MM.1S (cell line): Measurements from ENCODE around the gene CDK5R2.

Experiments
- DNase-seq: peaks from one replicate; pipeline ENCODE4 v3.0.0-alpha.2; 2015
- H2AFZ ChIP-seq: fragments of 300-600 bp; sonication (generic); 2 replicates; pipeline ENCODE4 v1.6.0; 2016; ENCODE audit warnings: antibody characterized with exemption, low read length
- H3F3A ChIP-seq: fragments of 300-600 bp; sonication (generic); 2 replicates; pipeline ENCODE4 v1.6.1; 2016; ENCODE audit warnings: mild to moderate bottlenecking, antibody characterized with exemption, low read length, moderate library complexity, mixed read lengths; ENCODE audit not compliant: insufficient read depth
- H3K27ac ChIP-seq: fragments of 300-600 bp; sonication (generic); 2 replicates; pipeline ENCODE4 v1.5.1; 2016; ENCODE audit warnings: mild to moderate bottlenecking, low read length
- H3K27me3 ChIP-seq: fragments of 300-600 bp; sonication (generic); replicated peaks from 2 replicates; pipeline ENCODE4 v1.6.0; 2016; ENCODE audit warnings: low read length; ENCODE audit not compliant: insufficient read depth
- H3K36me3 ChIP-seq: fragments of 300-600 bp; sonication (generic); replicated peaks from 2 replicates; pipeline ENCODE4 v1.6.1; 2016; ENCODE audit warnings: mild to moderate bottlenecking, low read length, mixed read lengths; ENCODE audit not compliant: insufficient read depth
- H3K4me1 ChIP-seq: fragments of 300-600 bp; sonication (generic); 2 replicates; pipeline ENCODE4 v1.6.1; 2016; ENCODE audit warnings: low read length, mixed read lengths
- H3K4me2 ChIP-seq: fragments of 300-600 bp; sonication (generic); 2 replicates; pipeline ENCODE4 v1.6.0; 2016; ENCODE audit warnings: low read depth, low read length
- H3K4me3 ChIP-seq: fragments of 300-600 bp; sonication (generic); 2 replicates; pipeline ENCODE4 v1.5.1; 2016; ENCODE audit warnings: low read length, mixed read lengths
- H3K79me2 ChIP-seq: fragments of 300-600 bp; sonication (generic); 2 replicates; pipeline ENCODE4 v1.6.1; 2016; ENCODE audit warnings: mixed run types, low read length, mixed read lengths
- H3K9ac ChIP-seq: fragments of 300-600 bp; sonication (generic); 2 replicates; pipeline ENCODE4 v1.6.1; 2016; ENCODE audit warnings: low read length, mixed read lengths
- H3K9me2 ChIP-seq: fragments of 300-600 bp; sonication (generic); replicated peaks from 2 replicates; pipeline ENCODE4 v1.6.1; 2016; ENCODE audit warnings: mild to moderate bottlenecking, low read length, mixed read lengths; ENCODE audit not compliant: insufficient read depth
- H3K9me3 ChIP-seq: fragments of 300-600 bp; sonication (generic); replicated peaks from 2 replicates; pipeline ENCODE4 v1.6.1; 2016; ENCODE audit warnings: mild to moderate bottlenecking, low read length, mixed read lengths; ENCODE audit not compliant: insufficient read depth
- H4K20me1 ChIP-seq: fragments of 300-600 bp; sonication (generic); 2 replicates; pipeline ENCODE4 v1.6.1; 2016; ENCODE audit warnings: mild to moderate bottlenecking, low read length, moderate library complexity, mixed read lengths; ENCODE audit not compliant: insufficient read depth
- CTCF ChIP-seq: fragments of 300-600 bp; sonication (generic); IDR thresholded peaks from 2 replicates; pipeline ENCODE4 v1.5.1; 2016; ENCODE audit warnings: antibody characterized with exemption, low read length, mixed read lengths
- EZH2 ChIP-seq: fragments of 300-600 bp; sonication (generic); optimal IDR thresholded peaks from 2 replicates; pipeline ENCODE3; 2017; ENCODE audit warnings: low read depth, mild to moderate bottlenecking, antibody characterized with exemption, low read length, mixed read lengths
- EZH2phosphoT487 ChIP-seq: fragments of 300-600 bp; sonication (generic); IDR thresholded peaks from 2 replicates; pipeline ENCODE4 v1.6.1; 2018; ENCODE audit warnings: antibody characterized with exemption, low read length

CDK5R2 gene

GRCh38 chr2:218988164-218988563 is 28.7 kb downstream of the CDK5R2 start:
- Histone ChIP-seq H4K20me1 (no peaks in the 10 kb centered on the region), H3K4me1 (no peaks in the 10 kb centered on the region), H3K36me3 (no peaks in the 10 kb centered on the region), H3K4me3 (no peak overlapping the region), H2AFZ (no peak overlapping the region), H3K9ac (no peak overlapping the region), H3K9me3 (no peaks in the 10 kb centered on the region), H3K9me2 (no peaks in the 10 kb centered on the region), H3K79me2 (no peaks in the 10 kb centered on the region), H3K27me3 (peaks cover 98% of the 10 kb centered on the region), H3F3A (no peaks in the 10 kb centered on the region), H3K27ac (no peak overlapping the region), H3K4me2 (no peak overlapping the region)
- DNase-seq, result no peak
- no peak for TF ChIP-seq CTCF
- no peak for TF ChIP-seq EZH2
- TF ChIP-seq EZH2phosphoT487, result no peak

- TF ChIP-seq EZH2phosphoT487, result no peak
- no peak for TF ChIP-seq CTCF
- Histone ChIP-seq H3K36me3 (no peaks in the 10 kb centered on the region), H3K4me3 (no peak overlapping the region), H3K9me2 (no peaks in the 10 kb centered on the region), H3F3A (no peaks in the 10 kb centered on the region), H3K9ac (no peak overlapping the region), H4K20me1 (no peaks in the 10 kb centered on the region), H3K4me1 (0 out of 2 replicates have a peak, but pooled peaks cover 1% of the 10 kb centered on the region), H3K27ac (no peak overlapping the region), H3K79me2 (no peaks in the 10 kb centered on the region), H3K4me2 (no peak overlapping the region), H2AFZ (no peak overlapping the region), H3K27me3 (peaks cover 98% of the 10 kb centered on the region), H3K9me3 (no peaks in the 10 kb centered on the region)
- DNase-seq, result no peak
Observed at GRCh38 chr2:218988650-218989049, 29.2 kb downstream of the CDK5R2 start.

- no peak overlapping the region for H2AFZ ChIP-seq
- H4K20me1 ChIP-seq, result no peaks in the 10 kb centered on the region
- peaks cover 96% of the 10 kb centered on the region for H3K27me3 ChIP-seq
Observed at GRCh38 chr2:218990052-218990451, 30.6 kb downstream of the CDK5R2 start.

More at GRCh38 chr2:218990052-218990451, 30.6 kb downstream of the CDK5R2 start:
- H3F3A ChIP-seq, result no peaks in the 10 kb centered on the region
- TF ChIP-seq EZH2 (no peak), CTCF (no peak), EZH2phosphoT487 (no peak)
- H3K9me3 ChIP-seq, result no peaks in the 10 kb centered on the region
- no peak overlapping the region for H3K4me3 ChIP-seq
- H3K79me2 ChIP-seq, result no peaks in the 10 kb centered on the region
- DNase-seq, result no peak
- H3K9ac ChIP-seq, result no peak overlapping the region
- no peaks in the 10 kb centered on the region for H3K36me3 ChIP-seq
- no peak overlapping the region for H3K4me2 ChIP-seq
- H3K27ac ChIP-seq, result no peak overlapping the region
- H3K4me1 ChIP-seq, result 0 out of 2 replicates have a peak, but pooled peaks cover 6% of the 10 kb centered on the region
- no peaks in the 10 kb centered on the region for H3K9me2 ChIP-seq
